Fibroblast of skin of back (primary cell): ENCODE results near the gene POTEJ.
"Not testable (repeated sequence)": the region's sequence is repeated elsewhere in the genome, so short reads cannot be mapped to it uniquely, and the experiment has no call there.

Experiments
- DNase-seq: peaks from one replicate; pipeline ENCODE4 v3.0.0-alpha.2; 2013

POTEJ gene

GRCh38 chr2:130608276-130609001 lies 2.8 kb upstream of the POTEJ start:
- not testable (repeated sequence) for DNase-seq

- DNase-seq, result not testable (repeated sequence)
These were observed 2.0 kb upstream of the POTEJ start for GRCh38 chr2:130609002-130609920.

- DNase-seq, result peak; percentile 0
These were observed 754 bp upstream of the POTEJ start for GRCh38 chr2:130610486-130610885.

GRCh38 chr2:130628784-130629475 lies 17.7 kb downstream of the POTEJ start:
- DNase-seq, result not testable (repeated sequence)

GRCh38 chr2:130638973-130639372 lies 27.7 kb downstream of the POTEJ start:
- DNase-seq, result not testable (repeated sequence)

- not testable (repeated sequence) for DNase-seq
These were observed 30.4 kb downstream of the POTEJ start for GRCh38 chr2:130641688-130642087.

- DNase-seq, result not testable (repeated sequence)
These were observed 38.0 kb downstream of the POTEJ start for GRCh38 chr2:130649285-130649684.

GRCh38 chr2:130664506-130664905 lies 53.3 kb downstream of the POTEJ start:
- DNase-seq, result not testable (repeated sequence)

- not testable (repeated sequence) for DNase-seq
These were observed 54.4 kb downstream of the POTEJ start for GRCh38 chr2:130665596-130665995.

GRCh38 chr2:130667516-130667915 lies 56.3 kb downstream of the POTEJ start:
- not testable (repeated sequence) for DNase-seq

- not testable (repeated sequence) for DNase-seq
These were observed 58.9 kb downstream of the POTEJ start for GRCh38 chr2:130670026-130670745.

GRCh38 chr2:130692041-130692770 lies 81.0 kb downstream of the POTEJ start:
- not testable (repeated sequence) for DNase-seq

- peak; percentile 1 for DNase-seq
These were observed 82.2 kb downstream of the POTEJ start for GRCh38 chr2:130693474-130693873.

- not testable (repeated sequence) for DNase-seq
These were observed 92.0 kb downstream of the POTEJ start for GRCh38 chr2:130703250-130703649.
